ENCODE results near the gene WFDC1. TPM values are rescaled to one million over a fixed set of nuclear protein-coding genes. Genes with fewer than 3 reads are reported as not detected.

WFDC1 gene
- total RNA-seq, 4 donors from 2014 or later = 2.3 to 7.6 (median 5.0) TPM

- peaks cover 0 to 9% (median 0%) of the 10 kb centered on the region in 3 donors for H3K9me3 ChIP-seq
- no peak for DNase-seq
- no peak overlapping the region for H3K4me3 ChIP-seq
- no peaks in the 10 kb centered on the region for H3K36me3 ChIP-seq
- H3K27ac ChIP-seq = no peak overlapping the region
- H3K4me1 ChIP-seq = peaks cover 0 to 2% (median 0%) of the 10 kb centered on the region in 3 donors
- intact Hi-C loops (cut with DNase I) = no loop called here
- WGBS, 2 donors = 72 to 84% methylated on average over 9 to 11 of the region's 19 CpGs
- TF ChIP-seq POLR2A (IDR thresholded peaks at IDR 0.05) = no peak
- TF ChIP-seq CTCF (IDR thresholded peaks at IDR 0.05) = no peak
- H3K27me3 ChIP-seq = peaks cover 0 to 4% (median 0%) of the 10 kb centered on the region in 4 donors
Observed at GRCh38 chr16:84318091-84318975, 23.7 kb downstream of the WFDC1 start.

GRCh38 chr16:84319146-84319760 lies 24.6 kb downstream of the WFDC1 start:
- no peak overlapping the region for H3K4me3 ChIP-seq
- TF ChIP-seq CTCF (IDR thresholded peaks at IDR 0.05) (no peak), POLR2A (IDR thresholded peaks at IDR 0.05) (no peak)
- H3K9me3 ChIP-seq = peaks cover 0 to 9% (median 0%) of the 10 kb centered on the region in 3 donors
- H3K4me1 ChIP-seq = no peaks in the 10 kb centered on the region
- H3K27ac ChIP-seq = no peak overlapping the region
- no peak for DNase-seq
- H3K27me3 ChIP-seq = no peaks in the 10 kb centered on the region
- intact Hi-C loops (cut with DNase I) = no loop called here
- no peaks in the 10 kb centered on the region for H3K36me3 ChIP-seq
- 79 to 95% methylated on average over 4 to 11 of the region's 24 CpGs for WGBS, 2 donors

- intact Hi-C loops (cut with DNase I) = no loop called here
- DNase-seq = no peak
- peaks cover 0 to 9% (median 0%) of the 10 kb centered on the region in 3 donors for H3K9me3 ChIP-seq
- no peaks in the 10 kb centered on the region for H3K4me1 ChIP-seq
- no peak overlapping the region for H3K4me3 ChIP-seq
- TF ChIP-seq POLR2A (IDR thresholded peaks at IDR 0.05) (no peak), CTCF (IDR thresholded peaks at IDR 0.05) (no peak)
- H3K27ac ChIP-seq = no peak overlapping the region
- WGBS, 2 donors = 80 to 82% methylated on average over 5 of the region's 5 CpGs
- no peaks in the 10 kb centered on the region for H3K27me3 ChIP-seq
- H3K36me3 ChIP-seq = no peaks in the 10 kb centered on the region
Observed at GRCh38 chr16:84320511-84320910, 25.8 kb downstream of the WFDC1 start.

DNA sequence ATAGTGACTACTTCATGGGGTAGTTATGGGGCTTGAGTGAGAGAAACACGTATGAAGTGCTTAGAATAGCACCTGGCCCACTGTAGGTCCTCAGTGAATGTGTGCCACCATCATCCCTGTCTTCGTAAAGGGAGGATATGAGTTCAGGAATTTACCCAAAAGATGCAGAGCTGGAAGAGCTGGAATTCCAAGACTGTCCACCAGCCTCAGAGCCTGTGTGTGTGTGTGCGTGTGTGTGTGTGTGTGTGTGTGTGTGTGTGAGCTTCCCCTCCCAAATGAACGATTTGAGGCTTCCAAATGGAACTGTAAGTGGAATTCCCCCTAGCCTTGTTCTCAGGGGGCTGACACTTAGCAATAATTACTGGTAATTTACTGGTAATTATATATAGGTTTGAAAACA lies 27.3 kb downstream of the WFDC1 start:
- Histone ChIP-seq H3K4me1 (no peaks in the 10 kb centered on the region), H3K27ac (no peak overlapping the region), H3K27me3 (peaks cover 0 to 8% (median 0%) of the 10 kb centered on the region in 4 donors), H3K4me3 (no peak overlapping the region), H3K9me3 (peaks cover 0 to 9% (median 0%) of the 10 kb centered on the region in 3 donors), H3K36me3 (no peaks in the 10 kb centered on the region)
- DNase-seq = no peak
- intact Hi-C loops (cut with DNase I) = no loop called here
- 48 to 50% methylated on average over 4 of the region's 4 CpGs for WGBS, 2 donors
- TF ChIP-seq CTCF (IDR thresholded peaks at IDR 0.05) (no peak), POLR2A (IDR thresholded peaks at IDR 0.05) (no peak)

- intact Hi-C loops (cut with DNase I) = no loop called here
- DNase-seq = no peak
- Histone ChIP-seq H3K36me3 (no peaks in the 10 kb centered on the region), H3K4me3 (no peak overlapping the region), H3K9me3 (peaks cover 0 to 8% (median 0%) of the 10 kb centered on the region in 3 donors), H3K4me1 (no peaks in the 10 kb centered on the region), H3K27ac (no peak overlapping the region), H3K27me3 (peaks cover 0 to 9% (median 0%) of the 10 kb centered on the region in 4 donors)
- 66 to 90% methylated on average over 3 to 4 of the region's 4 CpGs for WGBS, 2 donors
- TF ChIP-seq POLR2A (IDR thresholded peaks at IDR 0.05) (no peak), CTCF (IDR thresholded peaks at IDR 0.05) (no peak)
Observed at GRCh38 chr16:84322749-84323148, 28.1 kb downstream of the WFDC1 start.
